Activated naive CD8-positive, alpha-beta T cell treated with anti-CD3 and anti-CD28 coated beads, Interleukin-2, amount 50 U/mL, for 24 hours (primary cell): Measurements from ENCODE around the gene FOSL2.
A peak's percentile ranks its signal among the peaks of the same experiment; 100 is the strongest.

ENCODE experiments used
- ATAC-seq: fragments of 150-1000 bp; cut with Tn5 transposase; one replicate; pipeline ENCODE4 v1.10.0; 2021
- DNase-seq: peaks from one replicate; pipeline ENCODE4 v3.0.0; 2021
- H3K27ac Mint-ChIP-seq: one replicate; pipeline ENCODE4 v1.8.0; 2021; ENCODE audit warnings: mild to moderate bottlenecking, mixed read lengths
- H3K27me3 Mint-ChIP-seq: one replicate; pipeline ENCODE4 v1.8.0; 2021; ENCODE audit warnings: mixed read lengths
- H3K36me3 Mint-ChIP-seq: one replicate; pipeline ENCODE4 v1.8.0; 2021; ENCODE audit warnings: low read depth, mixed read lengths
- H3K4me1 Mint-ChIP-seq: one replicate; pipeline ENCODE4 v1.8.0; 2021; ENCODE audit warnings: mixed read lengths
- H3K4me3 Mint-ChIP-seq: one replicate; pipeline ENCODE4 v1.8.0; 2021; ENCODE audit warnings: mild to moderate bottlenecking, moderate library complexity, mixed read lengths
- H3K9me3 Mint-ChIP-seq: one replicate; pipeline ENCODE4 v1.8.0; 2021; ENCODE audit warnings: mixed read lengths

FOSL2 gene

GRCh38 chr2:28454016-28454930 is 61.6 kb downstream of the FOSL2 start:
- Mint-ChIP-seq H3K27ac (no peak overlapping the region), H3K9me3 (no peaks in the 10 kb centered on the region), H3K4me3 (no peak overlapping the region), H3K4me1 (peaks cover 25% of the 10 kb centered on the region), H3K27me3 (no peaks in the 10 kb centered on the region), H3K36me3 (no peaks in the 10 kb centered on the region)
- ATAC-seq = no peak
- DNase-seq = no peak

GRCh38 chr2:28457237-28457636 is 64.6 kb downstream of the FOSL2 start:
- Mint-ChIP-seq H3K27ac (no peak overlapping the region), H3K4me1 (peaks cover 4% of the 10 kb centered on the region), H3K4me3 (no peak overlapping the region), H3K9me3 (peaks cover 7% of the 10 kb centered on the region), H3K36me3 (no peaks in the 10 kb centered on the region), H3K27me3 (peaks cover 11% of the 10 kb centered on the region)
- no peak for ATAC-seq
- no peak for DNase-seq

- Mint-ChIP-seq H3K27ac (no peak overlapping the region), H3K36me3 (peaks cover 10% of the 10 kb centered on the region), H3K9me3 (peaks cover 24% of the 10 kb centered on the region), H3K4me3 (no peak overlapping the region), H3K4me1 (peaks cover 23% of the 10 kb centered on the region), H3K27me3 (peaks cover 23% of the 10 kb centered on the region)
- no peak for ATAC-seq
- DNase-seq = no peak
Observed at GRCh38 chr2:28461056-28461455, 68.4 kb downstream of the FOSL2 start.

GRCh38 chr2:28462122-28462521 is 69.5 kb downstream of the FOSL2 start:
- Mint-ChIP-seq H3K27me3 (peaks cover 24% of the 10 kb centered on the region), H3K4me3 (no peak overlapping the region), H3K36me3 (peaks cover 10% of the 10 kb centered on the region), H3K4me1 (peaks cover 29% of the 10 kb centered on the region), H3K9me3 (peaks cover 24% of the 10 kb centered on the region), H3K27ac (no peak overlapping the region)
- ATAC-seq = no peak
- no peak for DNase-seq

- H3K9me3 Mint-ChIP-seq = peaks cover 24% of the 10 kb centered on the region
- H3K4me1 Mint-ChIP-seq = peaks cover 29% of the 10 kb centered on the region
- H3K36me3 Mint-ChIP-seq = peaks cover 10% of the 10 kb centered on the region
- H3K27ac Mint-ChIP-seq = no peak overlapping the region
- no peak for ATAC-seq
- no peak overlapping the region for H3K4me3 Mint-ChIP-seq
- no peak for DNase-seq
- peaks cover 32% of the 10 kb centered on the region for H3K27me3 Mint-ChIP-seq
Observed at GRCh38 chr2:28463211-28463816, 70.7 kb downstream of the FOSL2 start.

- Mint-ChIP-seq H3K4me3 (no peak overlapping the region), H3K9me3 (peaks cover 24% of the 10 kb centered on the region), H3K27ac (no peak overlapping the region), H3K4me1 (peaks cover 29% of the 10 kb centered on the region), H3K27me3 (peaks cover 36% of the 10 kb centered on the region), H3K36me3 (peaks cover 10% of the 10 kb centered on the region)
- DNase-seq (no peak), ATAC-seq (no peak)
Observed at GRCh38 chr2:28463893-28464292, 71.2 kb downstream of the FOSL2 start.

- Mint-ChIP-seq H3K36me3 (peaks cover 10% of the 10 kb centered on the region), H3K9me3 (peaks cover 24% of the 10 kb centered on the region), H3K4me1 (peaks cover 34% of the 10 kb centered on the region), H3K27ac (peak overlapping the region; percentile 65), H3K4me3 (no peak overlapping the region), H3K27me3 (peaks cover 36% of the 10 kb centered on the region)
- DNase-seq (no peak), ATAC-seq (peak; percentile 95)
Observed at GRCh38 chr2:28465148-28465885, 72.7 kb downstream of the FOSL2 start.
